NCI-H2227 treated with DMSO at 0.1 percent for 48 hours (cell line): ENCODE results near the gene KRTAP27-1.

Experiments used
- DNase-seq: peaks from one replicate; lab custom pipeline; 2025; lab: John Stamatoyannopoulos, UW

Gene KRTAP27-1, protein sequence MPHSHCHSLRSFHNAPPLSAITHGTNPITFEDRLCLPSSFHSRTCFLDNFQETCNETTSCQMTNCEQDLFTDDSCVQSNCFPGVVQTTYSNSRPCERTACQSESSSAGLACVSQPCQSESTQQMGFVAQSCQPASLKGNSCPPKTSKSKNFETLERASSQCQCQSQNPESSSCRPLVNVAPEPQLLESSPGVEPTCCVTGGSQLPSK

DNA sequence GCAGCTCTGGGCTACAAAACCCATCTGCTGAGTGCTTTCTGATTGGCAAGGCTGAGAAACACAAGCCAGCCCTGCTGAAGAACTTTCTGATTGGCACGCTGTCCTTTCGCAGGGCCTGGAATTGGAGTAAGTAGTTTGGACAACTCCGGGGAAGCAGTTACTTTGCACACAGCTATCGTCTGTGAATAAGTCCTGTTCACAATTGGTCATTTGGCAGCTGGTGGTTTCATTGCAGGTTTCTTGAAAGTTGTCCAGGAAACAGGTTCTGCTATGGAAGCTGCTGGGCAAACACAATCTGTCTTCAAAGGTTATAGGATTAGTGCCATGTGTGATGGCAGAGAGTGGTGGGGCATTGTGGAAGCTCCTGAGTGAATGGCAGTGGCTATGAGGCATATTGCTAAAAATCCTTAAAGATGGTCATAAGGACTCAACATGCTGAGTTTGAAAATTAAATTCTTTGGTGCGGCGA, at the start of gene KRTAP27-1:
KRTAP27-1 (minus strand) TSS at position 419 of the 469 bp plus-strand sequence; CDS start at position 393, 26 bp downstream.
- DNase-seq: no peak

DNA sequence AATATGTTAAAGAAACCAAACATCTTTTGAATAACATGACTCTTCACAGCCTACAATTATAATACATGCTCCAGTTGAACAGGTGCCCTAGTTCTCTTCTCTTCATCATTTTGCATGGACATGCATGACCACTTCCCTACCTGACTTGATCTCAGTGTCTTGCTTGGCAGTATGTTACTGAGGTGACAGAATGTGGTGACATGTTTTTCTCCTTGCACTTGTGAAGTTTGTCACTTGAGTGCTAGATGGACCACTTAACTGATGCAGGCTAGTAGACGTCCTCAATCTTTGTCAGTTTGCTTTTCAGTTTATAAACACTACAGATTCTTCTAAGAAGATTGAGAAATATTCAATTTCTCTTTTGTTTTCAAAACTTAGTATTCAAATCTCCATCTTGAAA, 44.7 kb upstream of the KRTAP27-1 start:
- DNase-seq: no peak

DNA sequence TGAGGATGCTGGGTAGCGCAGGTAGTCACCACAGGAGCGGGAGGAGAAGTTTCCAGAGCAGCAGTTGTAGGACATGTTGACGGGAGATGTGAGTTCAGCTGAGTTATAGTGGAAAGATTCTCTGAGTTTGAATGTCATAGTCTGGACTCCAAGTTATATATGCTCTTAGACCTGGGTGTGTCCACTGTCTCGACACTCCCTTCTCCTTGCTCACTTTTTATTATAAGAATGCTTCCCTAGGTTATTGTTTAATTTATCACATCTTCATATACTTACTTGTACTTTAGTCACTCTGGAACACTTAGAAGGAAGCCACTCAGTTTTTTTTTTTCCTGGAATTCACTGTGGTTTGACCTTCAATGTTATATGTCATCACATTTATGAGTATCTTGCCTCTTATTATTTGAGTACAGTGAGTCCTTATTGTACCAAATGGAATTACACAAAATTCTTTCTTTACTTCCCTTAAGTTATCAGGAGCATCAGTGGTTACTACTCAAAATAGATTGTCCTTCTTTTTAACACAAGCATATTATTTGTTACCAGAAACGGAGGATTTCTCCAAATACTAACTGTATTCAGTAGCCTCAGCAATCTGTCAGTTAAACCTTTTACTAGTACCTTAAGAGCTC, 34.8 kb upstream of the KRTAP27-1 start, which contains the start of gene KRTAP13-2:
KRTAP13-2 (minus strand) TSS at position 133 of the 632 bp plus-strand sequence; CDS start at position 75, 58 bp downstream.
- no peak for DNase-seq

GRCh38 chr21:30355906-30356305, 18.4 kb upstream of the KRTAP27-1 start:
- DNase-seq: no peak

DNA sequence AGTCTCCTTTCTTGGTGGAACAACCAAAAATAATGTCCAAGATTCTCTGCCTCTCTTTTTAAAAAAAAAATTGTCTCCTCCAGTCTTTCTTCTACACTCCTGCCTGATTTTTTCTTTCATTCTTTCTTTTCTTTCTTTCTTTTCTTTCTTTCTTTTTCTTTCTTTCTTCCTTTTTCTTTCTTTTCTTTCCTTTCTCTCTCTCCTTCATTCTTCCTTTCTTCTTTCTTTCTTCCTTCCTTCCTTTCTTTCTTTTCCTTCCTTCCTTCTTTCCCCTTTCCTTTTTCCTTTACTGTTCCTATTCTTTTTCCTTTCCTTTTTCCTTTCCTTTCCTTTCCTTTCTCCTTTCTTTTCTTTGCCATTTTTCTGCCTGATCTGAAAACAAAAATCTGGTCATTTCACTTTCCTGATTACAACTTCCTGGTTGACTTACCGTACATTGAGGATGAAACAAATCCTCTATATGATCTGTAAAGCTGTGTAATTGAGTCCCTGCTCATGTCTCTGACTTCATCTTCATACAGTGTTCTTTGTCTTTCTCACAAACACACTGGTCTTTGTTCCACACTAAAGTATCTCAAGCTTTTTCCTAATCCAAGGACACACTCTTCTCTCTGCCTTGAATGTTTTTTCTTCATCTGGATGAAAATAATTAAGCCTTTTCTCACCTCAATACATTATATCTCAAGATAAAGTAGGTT, 17.0 kb upstream of the KRTAP27-1 start:
- DNase-seq: no peak

- DNase-seq: no peak
These were observed 14.0 kb upstream of the KRTAP27-1 start for GRCh38 chr21:30351534-30351933.

DNA sequence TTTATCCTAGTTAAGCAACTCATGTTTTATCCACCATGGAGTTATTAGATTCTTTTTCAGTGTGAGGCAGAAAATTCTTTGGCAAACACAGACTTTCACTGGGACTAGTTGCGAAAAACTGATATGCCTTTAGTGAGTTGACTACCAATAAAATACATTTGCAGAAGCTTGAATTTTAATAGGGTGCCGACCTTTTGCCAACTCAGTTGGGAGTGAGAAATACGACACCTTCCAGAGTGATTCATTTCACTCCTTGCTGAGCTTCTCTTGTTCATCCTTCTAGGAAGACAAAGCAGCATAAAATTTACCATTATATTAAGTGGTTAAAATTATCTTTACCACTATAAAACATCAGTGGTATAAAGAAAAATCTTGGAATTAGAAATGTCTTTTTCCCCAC, 12.1 kb upstream of the KRTAP27-1 start:
- no peak for DNase-seq

DNA sequence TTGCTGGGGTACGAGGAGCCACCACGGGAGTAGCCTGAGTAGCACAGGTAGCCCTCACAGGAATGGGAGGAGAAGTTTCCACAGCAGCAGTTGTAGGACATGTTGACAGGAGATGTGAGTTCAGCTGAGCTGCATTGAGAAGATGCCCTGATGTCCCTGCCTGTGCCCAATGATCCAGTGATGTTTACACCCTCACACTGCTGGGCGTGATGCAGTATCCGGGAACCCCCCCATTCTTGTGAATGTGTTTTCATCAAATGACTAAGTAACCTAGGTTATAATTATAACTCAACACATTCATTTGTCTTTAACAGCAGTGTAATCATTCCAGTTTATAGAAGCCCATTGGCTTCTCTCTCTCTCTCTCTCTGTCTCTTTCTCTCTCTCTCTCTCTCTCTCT, 11.0 kb upstream of the KRTAP27-1 start, which contains the start of gene KRTAP23-1:
KRTAP23-1 (minus strand) TSS at position 101 of the 400 bp plus-strand sequence; CDS start at position 101, 0 bp downstream.
- no peak for DNase-seq

GRCh38 chr21:30345014-30345413, 7.5 kb upstream of the KRTAP27-1 start:
- DNase-seq: no peak

DNA sequence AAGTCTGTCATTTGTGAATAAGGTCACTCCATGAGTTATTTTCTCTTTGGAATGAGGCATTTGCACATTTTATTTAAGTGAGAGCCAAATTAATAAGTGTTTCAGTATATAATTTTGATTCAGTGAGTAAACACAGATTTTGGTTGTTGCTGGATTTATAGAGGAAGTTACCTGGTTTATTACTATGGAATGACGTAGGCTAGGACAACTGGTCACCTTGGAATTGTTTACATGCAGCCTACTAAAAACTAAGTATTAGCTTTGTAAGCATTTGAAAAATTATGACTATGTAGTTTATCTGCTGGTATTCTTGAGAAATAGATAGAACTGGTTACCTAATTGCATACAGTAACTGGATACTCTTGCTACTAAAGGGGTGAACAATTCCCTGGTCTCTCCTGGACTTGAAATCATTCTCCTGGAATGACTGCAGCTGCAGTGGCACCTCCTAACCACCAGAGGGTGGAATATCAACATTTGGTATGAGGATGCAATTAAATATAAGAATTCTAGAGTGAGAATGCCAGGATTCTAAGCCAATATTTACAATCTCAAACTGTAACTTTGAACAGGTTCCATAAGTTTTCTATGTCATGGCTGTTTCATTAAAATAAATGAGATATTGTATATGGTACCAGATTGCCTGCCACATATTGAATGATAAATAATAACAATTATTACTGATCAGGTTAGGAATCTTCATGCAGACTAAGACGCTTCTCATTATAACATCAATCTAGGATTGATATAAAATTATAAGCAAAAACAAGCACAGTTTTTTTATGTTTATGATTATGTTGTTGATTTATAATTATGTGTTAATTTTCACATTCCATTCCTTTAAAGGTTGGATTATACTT, 3.5 kb upstream of the KRTAP27-1 start:
- no peak for DNase-seq

DNA sequence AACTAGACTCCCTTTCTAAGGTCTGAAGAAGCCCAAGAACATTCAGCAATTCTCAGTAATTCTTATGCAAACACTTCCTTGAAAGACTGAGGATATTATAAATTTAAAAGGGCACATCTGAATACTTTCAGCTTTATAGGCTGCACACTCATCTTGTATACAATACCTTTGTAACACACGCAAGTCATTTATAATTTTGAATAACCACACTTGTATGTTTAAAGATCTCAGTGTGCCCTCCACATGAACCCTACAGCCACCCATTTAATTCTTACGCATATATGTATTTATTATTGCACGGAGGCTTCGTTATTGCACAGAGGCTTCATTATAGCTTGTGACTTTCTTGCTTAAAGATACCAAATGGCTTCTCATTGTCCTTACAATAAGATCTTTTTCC, 1.2 kb upstream of the KRTAP27-1 start:
- DNase-seq: no peak

- no peak for DNase-seq
These were observed 278 bp upstream of the KRTAP27-1 start for GRCh38 chr21:30337772-30338171.

DNA sequence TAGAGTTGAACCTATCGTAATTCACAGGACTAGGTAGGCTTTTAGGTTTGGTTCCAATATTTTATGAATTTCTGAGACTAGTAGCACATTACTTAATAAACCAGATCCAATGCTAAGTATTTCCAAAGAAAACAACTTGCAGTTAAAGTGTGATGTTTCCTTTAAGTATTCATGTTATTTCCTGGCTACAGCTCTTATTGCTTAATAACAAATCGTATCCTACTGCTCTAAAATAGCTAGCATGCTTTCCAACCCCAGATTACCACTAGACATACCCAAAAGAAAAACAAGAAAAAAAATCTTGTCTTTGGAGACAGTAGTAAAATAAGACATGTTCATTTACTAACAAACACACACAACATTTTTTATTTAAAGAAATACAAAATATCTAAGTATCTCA, 898 bp downstream of the KRTAP27-1 start:
- no peak for DNase-seq

GRCh38 chr21:30333736-30334135, 3.8 kb downstream of the KRTAP27-1 start:
- no peak for DNase-seq

DNA sequence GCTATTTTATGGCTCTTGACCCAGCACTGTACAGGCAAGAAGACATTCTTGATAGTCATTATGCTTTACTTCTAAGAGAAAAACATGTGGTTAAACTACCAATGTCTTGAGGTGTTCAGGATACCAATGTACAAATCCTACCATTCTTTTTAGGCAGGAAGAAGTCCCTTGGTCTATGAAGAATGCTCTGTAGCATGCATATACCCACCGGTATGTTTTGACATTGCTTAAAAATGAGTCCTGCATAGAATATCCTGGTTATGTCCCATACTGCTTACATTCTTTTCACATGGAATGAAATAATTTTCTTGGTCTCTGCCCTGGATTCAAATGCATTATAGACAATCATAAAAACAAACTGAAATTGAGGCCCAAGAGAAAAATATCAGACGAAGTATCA, 4.8 kb downstream of the KRTAP27-1 start:
- DNase-seq: no peak

DNA sequence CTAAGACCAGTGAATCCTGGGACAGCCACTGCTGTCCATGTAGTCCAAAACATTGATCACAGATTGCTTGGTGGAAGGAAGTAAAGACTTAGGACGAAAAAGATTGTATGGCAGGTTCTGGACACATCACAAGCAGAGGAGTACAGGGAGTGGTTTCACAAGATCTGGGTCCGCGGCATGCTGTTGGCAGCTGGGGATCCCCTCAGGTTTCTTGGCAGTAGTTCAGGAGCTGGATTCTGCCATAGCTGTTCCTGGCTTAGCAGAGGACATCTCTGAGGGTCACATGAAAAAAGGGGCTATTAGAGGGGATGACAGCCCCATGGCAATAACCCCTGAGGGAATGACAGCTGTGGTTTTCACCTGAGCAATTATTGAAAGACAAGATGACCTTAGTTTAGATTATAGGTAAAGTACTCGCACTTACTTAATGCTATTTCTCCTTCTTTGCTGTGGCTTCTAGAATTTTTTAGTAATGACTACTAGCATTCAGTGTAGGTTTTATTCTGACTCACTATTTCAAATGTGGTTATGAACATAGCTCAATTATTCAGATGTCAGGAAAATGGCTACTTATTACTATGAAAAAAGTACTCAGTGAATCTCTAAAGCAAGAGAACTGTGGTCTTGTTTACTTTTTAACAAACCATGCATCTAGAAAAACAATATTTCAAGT, 8.2 kb downstream of the KRTAP27-1 start:
- no peak for DNase-seq

- DNase-seq: no peak
These were observed 11.1 kb downstream of the KRTAP27-1 start for GRCh38 chr21:30326390-30326789.

DNA sequence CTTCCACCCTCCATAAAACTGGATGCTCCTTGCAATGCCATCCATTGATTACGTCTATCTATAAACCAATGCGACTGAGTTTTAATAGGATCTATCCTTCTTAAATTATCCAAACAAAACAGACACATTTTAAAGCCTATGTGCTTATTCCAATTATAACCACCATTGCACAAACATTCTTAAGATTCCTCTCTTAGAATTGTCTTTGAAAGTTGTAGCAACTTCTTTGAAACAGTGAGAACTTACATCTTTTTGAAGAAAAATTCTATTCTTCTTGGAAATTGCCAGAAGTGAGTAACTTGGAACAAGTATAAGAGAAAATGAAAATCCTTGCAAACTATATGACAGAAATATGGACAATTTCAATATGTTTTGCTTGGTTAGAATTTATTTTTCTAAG, 17.3 kb downstream of the KRTAP27-1 start, which contains the start of gene KRTAP26-1:
KRTAP26-1 (minus strand) TSS at position 101 of the 400 bp plus-strand sequence. CDS start 280 bp downstream, outside the sequence.
- no peak for DNase-seq

DNA sequence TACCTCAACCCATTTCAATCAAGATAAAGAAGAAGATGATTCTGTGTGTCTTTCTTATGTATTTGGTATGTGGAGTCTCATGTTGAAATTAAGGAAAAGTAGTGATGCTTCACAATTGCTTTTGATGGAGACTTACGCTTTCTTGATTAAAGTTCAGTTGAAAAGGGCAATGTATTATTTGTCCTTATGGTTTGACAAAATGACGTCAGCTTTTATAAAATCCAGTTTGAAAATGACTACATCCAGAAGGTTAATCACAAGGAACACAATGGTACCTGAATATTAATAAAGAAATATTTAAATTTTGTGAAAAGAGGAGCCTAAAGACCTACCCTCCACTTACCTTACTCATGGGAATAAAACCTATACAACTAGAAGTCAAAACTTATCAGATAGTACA, 21.8 kb downstream of the KRTAP27-1 start:
- no peak for DNase-seq

DNA sequence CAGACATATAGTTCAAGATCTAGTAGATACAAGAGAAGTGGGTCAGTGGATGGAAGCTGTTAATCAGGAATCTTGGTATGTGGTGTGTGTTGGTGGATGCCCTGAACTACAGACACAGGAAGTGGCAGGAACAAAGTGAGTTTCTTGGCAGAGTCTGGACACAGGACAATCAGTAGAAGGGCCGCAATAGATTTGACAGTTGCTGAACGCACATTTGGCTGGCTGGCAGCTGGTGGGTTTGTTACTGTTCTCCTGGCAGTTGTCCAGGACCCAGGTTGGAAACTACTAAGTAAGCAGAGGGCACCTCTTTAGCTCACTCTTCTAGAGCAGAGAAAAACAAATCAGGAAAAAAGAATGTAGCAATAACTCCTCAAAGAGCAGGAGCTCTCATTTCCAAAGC, 30.6 kb downstream of the KRTAP27-1 start:
- DNase-seq: no peak

DNA sequence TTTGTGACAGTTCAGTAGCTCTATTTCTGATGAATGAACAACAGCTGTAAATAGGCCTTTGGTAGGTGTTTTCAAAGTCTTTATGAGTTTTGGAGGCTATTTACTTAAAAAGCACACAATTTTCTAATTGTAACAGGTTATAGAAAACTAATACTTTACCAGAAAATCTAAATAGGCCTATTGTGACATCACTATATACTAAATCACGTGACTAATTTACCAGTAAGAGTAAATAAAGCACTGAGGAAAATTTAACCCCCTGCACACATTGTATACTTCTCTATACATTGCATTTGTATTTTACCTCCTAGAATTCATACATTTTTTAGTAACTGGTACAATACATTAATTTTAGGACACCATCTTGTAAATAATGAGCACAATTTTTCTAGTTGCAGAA, 32.4 kb downstream of the KRTAP27-1 start:
- DNase-seq: no peak
